Transverse colon (tissue), 4 donors: Measurements from ENCODE around the gene CORO2B. TPM values are rescaled to one million over a fixed set of nuclear protein-coding genes. Genes with fewer than 3 reads are reported as not detected.

Experiments used
- DNase-seq: peaks from one replicate; pipeline ENCODE4 v3.0.0-alpha.2; 2019
- H3K27ac ChIP-seq, 4 donors: fragments of 200-600 bp; sonication (generic); 2 replicates each; pipeline ENCODE4 v1.5.1; 2016 to 2018; ENCODE audit warnings: inconsistent platforms in 4 of 4
- H3K27me3 ChIP-seq: fragments of 200-600 bp; sonication (generic); 2 replicates; pipeline ENCODE4 v1.5.1; 2017; ENCODE audit warnings: inconsistent platforms
- H3K36me3 ChIP-seq, 4 donors: fragments of 200-600 bp; sonication (generic); 2 replicates each; pipeline ENCODE4 v1.5.1; 2017 to 2019; ENCODE audit warnings: inconsistent platforms in 4 of 4
- H3K4me1 ChIP-seq, 4 donors: fragments of 200-600 bp; sonication (generic); 2 replicates each; pipeline ENCODE4 v1.5.1; 2017 to 2020; ENCODE audit warnings: inconsistent platforms in 4 of 4
- H3K4me3 ChIP-seq, 4 donors: fragments of 200-600 bp; sonication (generic); 1 replicate in 1 of 4; 2 replicates in 3 of 4; pipeline versions ENCODE4 v1.5.1 to v1.6.1; 2017 to 2019; ENCODE audit warnings: inconsistent platforms in 4 of 4
- H3K9me3 ChIP-seq, 2 donors: fragments of 200-600 bp; sonication (generic); 2 replicates each; pipeline ENCODE4 v1.5.1; 2017 to 2019; ENCODE audit warnings: inconsistent platforms in 2 of 2
- CTCF ChIP-seq, 5 experiments: fragments of 200-600 bp in 3 of 5; fragments of 450-650 bp in 2 of 5; sonication (generic) in 3 of 5; IDR thresholded peaks; 1 replicate in 2 of 5; 2 replicates in 3 of 5; pipeline ENCODE4 v1.5.1; 2016 to 2017; ENCODE audit warnings: antibody characterized with exemption in 5 of 5, inconsistent platforms in 3 of 5, mild to moderate bottlenecking in 2 of 5, moderate library complexity in 1 of 5
- EP300 ChIP-seq: sonication (generic); formaldehyde crosslinking; IDR thresholded peaks from one replicate; pipeline ENCODE4 v1.6.1; 2017; ENCODE audit warnings: antibody characterized with exemption, low read depth
- POLR2A ChIP-seq: fragments of 450-650 bp; IDR thresholded peaks from one replicate; pipeline ENCODE4 v1.6.1; 2016; ENCODE audit warnings: antibody characterized with exemption, mild to moderate bottlenecking, moderate library complexity
- POLR2AphosphoS5 ChIP-seq, 3 donors: sonication (generic); formaldehyde crosslinking; IDR thresholded peaks; one replicate each; pipeline ENCODE4 v1.6.1; 2016; ENCODE audit warnings: antibody characterized with exemption in 3 of 3
- WGBS, 2 donors: methylation state at CpG; one replicate each; pipeline ENCODE4 v1.1.5; 2018; ENCODE audit warnings: low coverage in 1 of 2; 5-methylcytosine and 5-hydroxymethylcytosine counted together
- in situ Hi-C, 4 donors: fragments of 200-750 bp; cut with MboI; loops; one replicate each; pipeline versions ENCODE4 v1.15.0 to v1.15.1; 2017; ENCODE audit warnings: low sequenced_read_pairs in 3 of 4, low pct_ligation_motif_present in 1 of 4, low pct_unique_long_range_greater_than_20kb in 1 of 4
- intact Hi-C: fragments of 100-400 bp; cut with DNase I; formaldehyde crosslinking; loops from one replicate; pipeline ENCODE4 v1.15.1; 2023; ENCODE audit warnings: low total_unique reads
- total RNA-seq, 4 donors: library from RNA; depleted of rRNA; stranded (reverse); fragments of >200 nt; gene quantifications; one replicate each; pipeline ENCODE4 v1.1.0, GENCODE V29; 2016

Gene CORO2B
- total RNA-seq, 4 donors from 2014 or later, result 0.40 to 2.2 (median 2.0) TPM

GRCh38 chr15:68557469-68558317 is 21.1 kb upstream of the CORO2B start:
- H3K4me1 ChIP-seq, result peaks cover 0 to 15% (median 13%) of the 10 kb centered on the region in 4 donors
- H3K36me3 ChIP-seq, result no peaks in the 10 kb centered on the region
- TF ChIP-seq EP300 (no peak), POLR2A (no peak), POLR2AphosphoS5 (IDR thresholded peaks at IDR 0.05) (no peak), CTCF (IDR thresholded peaks at IDR 0.05) (no peak)
- H3K9me3 ChIP-seq, result no peaks in the 10 kb centered on the region
- WGBS, 2 donors, result 87% methylated on average over 9 of the region's 9 CpGs; no CpG with 5 or more reads in 1 of the 2 donors
- no peak overlapping the region for H3K4me3 ChIP-seq
- no peak overlapping the region for H3K27ac ChIP-seq
- in situ Hi-C loops (loop anchor here in 3 of 4 donors (10.0 kb wide), 2 partner anchors 117 to 317 kb away; no protein-coding TSS in a partner anchor), intact Hi-C loops (loop anchor here (10.0 kb wide), 2 partner anchors 243 to 317 kb away; no protein-coding TSS in a partner anchor)
- no peak for DNase-seq
- H3K27me3 ChIP-seq, result peaks cover 36% of the 10 kb centered on the region

DNA sequence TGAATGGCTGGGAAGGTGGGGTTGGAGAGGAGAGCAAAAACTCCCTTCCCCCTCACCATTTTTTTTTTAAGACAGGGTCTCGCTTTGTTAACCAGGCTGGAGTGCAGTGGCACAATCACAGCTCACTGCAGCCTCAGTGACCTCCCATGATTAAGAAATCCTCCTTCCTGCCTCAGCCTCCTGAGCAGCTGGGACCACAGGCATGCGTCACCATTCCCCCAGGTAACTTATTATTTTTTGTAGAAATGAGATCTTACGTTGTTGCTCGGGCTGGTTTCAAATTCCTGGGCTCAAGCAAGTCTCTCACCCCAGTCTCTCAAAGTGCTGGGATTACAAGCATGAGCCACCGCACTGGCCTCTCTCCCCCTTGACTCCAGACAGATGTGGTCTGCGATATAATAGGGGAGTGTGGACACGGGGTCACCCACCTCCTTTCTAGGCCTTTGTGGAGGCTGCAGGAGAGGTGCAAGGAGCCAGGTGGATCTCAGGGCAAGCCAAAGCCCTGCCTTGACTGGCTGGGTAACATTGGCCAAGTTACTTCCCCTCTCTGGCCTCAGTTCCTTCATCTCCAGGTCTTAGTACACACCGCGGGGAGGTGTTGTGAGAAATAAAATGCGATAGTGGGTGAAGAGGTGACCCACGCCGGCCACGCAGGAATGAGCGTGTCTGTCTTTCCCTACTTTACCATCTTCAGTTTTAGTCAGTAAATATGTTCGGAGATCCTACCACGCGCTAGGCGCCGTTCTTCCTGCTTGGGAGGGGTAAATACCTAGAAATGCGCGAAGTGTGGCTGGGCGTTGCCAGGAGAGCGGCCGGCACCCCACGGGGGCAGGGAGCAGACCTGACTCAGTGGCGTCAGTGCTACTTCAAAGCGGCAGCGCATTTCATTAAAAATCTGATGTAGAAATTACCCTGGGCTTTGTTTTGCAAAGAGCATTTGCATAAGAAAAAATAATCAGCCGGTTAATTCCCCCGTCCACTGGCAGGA is 20.2 kb upstream of the CORO2B start:
- no peaks in the 10 kb centered on the region for H3K36me3 ChIP-seq
- no peak overlapping the region for H3K27ac ChIP-seq
- no peaks in the 10 kb centered on the region for H3K9me3 ChIP-seq
- intact Hi-C loops, result loop anchor here (10.0 kb wide), 2 partner anchors 244 to 316 kb away; no protein-coding TSS in a partner anchor
- 40 to 100% methylated on average over 1 to 30 of the region's 30 CpGs for WGBS, 2 donors
- peaks cover 0 to 15% (median 13%) of the 10 kb centered on the region in 4 donors for H3K4me1 ChIP-seq
- H3K4me3 ChIP-seq, result peak overlapping the region in 2 of 4 donors; percentile 22 to 37
- in situ Hi-C loops, result loop anchor here in 3 of 4 donors (10.0 kb wide), 2 partner anchors 116 to 316 kb away; no protein-coding TSS in a partner anchor
- DNase-seq, result peak; percentile 18
- TF ChIP-seq EP300 (no peak), POLR2A (no peak), POLR2AphosphoS5 (IDR thresholded peaks at IDR 0.05) (no peak), CTCF (IDR thresholded peaks at IDR 0.05) (no peak)
- H3K27me3 ChIP-seq, result peaks cover 40% of the 10 kb centered on the region

DNA sequence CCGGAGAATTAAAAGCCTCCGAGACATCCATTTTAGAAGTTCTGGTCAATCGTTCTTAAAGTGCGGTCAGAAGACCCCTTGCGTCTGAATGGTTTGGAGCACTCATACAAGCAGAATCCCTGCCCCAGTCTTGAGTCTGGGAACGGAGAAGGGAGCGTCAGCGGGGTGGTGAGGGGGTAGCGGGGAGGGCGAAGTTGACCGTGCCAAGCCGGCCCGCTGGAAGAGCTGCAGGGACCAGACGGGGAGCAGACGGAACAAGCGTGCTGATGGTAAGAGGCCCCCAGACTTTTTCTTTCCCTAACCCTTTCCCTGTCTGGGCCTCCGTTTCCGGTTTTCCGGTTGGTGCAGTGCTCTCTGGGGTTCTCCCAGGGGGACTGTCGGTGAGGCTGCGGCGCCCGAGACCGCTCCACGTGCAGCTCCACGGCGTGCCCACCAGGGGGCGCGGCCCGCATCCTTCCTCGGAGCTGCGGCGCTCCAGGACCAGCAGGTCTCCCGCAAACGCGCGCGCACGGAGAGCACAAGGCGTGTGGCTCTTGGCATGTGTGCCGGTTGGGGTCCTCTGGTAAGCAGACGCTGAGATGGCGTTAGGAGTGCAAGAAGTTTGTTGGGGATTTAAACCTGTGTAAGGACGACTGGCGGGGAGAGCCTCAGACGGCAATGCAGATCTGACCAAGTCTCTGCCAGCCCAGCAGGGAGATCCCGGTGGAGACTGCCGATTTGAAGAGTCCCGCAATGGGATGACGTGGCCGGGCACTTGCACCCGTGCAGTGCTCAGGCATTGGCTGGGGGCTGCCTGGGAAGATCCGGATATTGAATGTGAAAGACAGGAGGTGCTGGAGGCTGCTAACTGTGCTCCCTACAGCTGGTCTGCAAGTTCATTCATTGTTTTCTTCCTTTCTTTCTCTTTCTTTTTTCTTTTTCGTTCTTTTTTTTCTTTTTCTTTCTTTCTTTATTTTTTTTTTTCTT is 19.2 kb upstream of the CORO2B start:
- no peak for TF ChIP-seq EP300
- TF ChIP-seq CTCF (IDR thresholded peaks at IDR 0.05), result peak; percentile 90 to 97 (median 96)
- in situ Hi-C loops, result loop anchor here in 3 of 4 donors (10.0 kb wide), 2 partner anchors 115 to 315 kb away; no protein-coding TSS in a partner anchor
- 0 to 3% methylated on average over 7 to 54 of the region's 54 CpGs for WGBS, 2 donors
- no peaks in the 10 kb centered on the region for H3K36me3 ChIP-seq
- H3K27me3 ChIP-seq, result peaks cover 40% of the 10 kb centered on the region
- peaks cover 0 to 15% (median 13%) of the 10 kb centered on the region in 4 donors for H3K4me1 ChIP-seq
- H3K9me3 ChIP-seq, result no peaks in the 10 kb centered on the region
- no peak overlapping the region for H3K27ac ChIP-seq
- H3K4me3 ChIP-seq, result peak overlapping the region in 3 of 4 donors; percentile 17 to 37 (median 22)
- peak; percentile 66 for DNase-seq
- intact Hi-C loops, result loop anchor here (10.0 kb wide), 2 partner anchors 245 to 315 kb away; no protein-coding TSS in a partner anchor
